HL-60 (cell line): ENCODE results near the gene KLHDC10.

Experiments
- POLR2AphosphoS5 ChIP-seq: IDR thresholded peaks from 2 replicates; pipeline ENCODE4 v1.6.1; 2012; ENCODE audit warnings: low read depth
- SPI1 ChIP-seq: IDR thresholded peaks from 2 replicates; pipeline ENCODE4 v1.6.1; 2012; ENCODE audit warnings: low read depth, mild to moderate bottlenecking, borderline replicate concordance
- TF ChIP-seq, protein P1 (sequence below): IDR thresholded peaks from one replicate; pipeline ENCODE4 v1.5.1; 2011; ENCODE audit warnings: low read length, control low read depth, inconsistent platforms; ENCODE audit not compliant: insufficient read depth
- TF ChIP-seq, protein P2 (sequence below): IDR thresholded peaks from 2 replicates; pipeline ENCODE4 v1.6.1; 2012; ENCODE audit warnings: low read depth; ENCODE audit not compliant: insufficient replicate concordance

DNA sequence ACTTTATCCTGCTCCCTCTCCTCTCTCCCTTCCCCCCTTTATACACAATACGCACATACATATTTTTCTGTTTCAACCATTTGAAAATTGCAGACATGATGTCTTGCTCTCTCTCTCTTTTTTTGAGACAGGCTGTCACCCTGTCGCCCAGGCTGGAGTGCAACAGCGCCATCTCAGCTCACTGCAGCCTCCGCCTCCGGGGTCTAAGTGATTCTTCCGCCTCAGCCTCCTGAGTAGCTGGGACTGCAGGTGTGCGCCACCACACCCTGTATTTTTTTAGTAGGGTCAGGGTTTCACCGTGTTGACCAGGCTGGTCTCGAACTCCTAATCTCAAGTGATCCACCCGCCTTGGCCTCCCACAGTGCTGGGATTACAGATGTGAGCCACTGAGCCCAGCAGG lies 38.5 kb downstream of the KLHDC10 start:
- TF ChIP-seq POLR2AphosphoS5 (no peak), SPI1 (no peak)
- TF ChIP-seq, protein P1, sequence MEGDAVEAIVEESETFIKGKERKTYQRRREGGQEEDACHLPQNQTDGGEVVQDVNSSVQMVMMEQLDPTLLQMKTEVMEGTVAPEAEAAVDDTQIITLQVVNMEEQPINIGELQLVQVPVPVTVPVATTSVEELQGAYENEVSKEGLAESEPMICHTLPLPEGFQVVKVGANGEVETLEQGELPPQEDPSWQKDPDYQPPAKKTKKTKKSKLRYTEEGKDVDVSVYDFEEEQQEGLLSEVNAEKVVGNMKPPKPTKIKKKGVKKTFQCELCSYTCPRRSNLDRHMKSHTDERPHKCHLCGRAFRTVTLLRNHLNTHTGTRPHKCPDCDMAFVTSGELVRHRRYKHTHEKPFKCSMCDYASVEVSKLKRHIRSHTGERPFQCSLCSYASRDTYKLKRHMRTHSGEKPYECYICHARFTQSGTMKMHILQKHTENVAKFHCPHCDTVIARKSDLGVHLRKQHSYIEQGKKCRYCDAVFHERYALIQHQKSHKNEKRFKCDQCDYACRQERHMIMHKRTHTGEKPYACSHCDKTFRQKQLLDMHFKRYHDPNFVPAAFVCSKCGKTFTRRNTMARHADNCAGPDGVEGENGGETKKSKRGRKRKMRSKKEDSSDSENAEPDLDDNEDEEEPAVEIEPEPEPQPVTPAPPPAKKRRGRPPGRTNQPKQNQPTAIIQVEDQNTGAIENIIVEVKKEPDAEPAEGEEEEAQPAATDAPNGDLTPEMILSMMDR: no peak
- TF ChIP-seq, protein P2, sequence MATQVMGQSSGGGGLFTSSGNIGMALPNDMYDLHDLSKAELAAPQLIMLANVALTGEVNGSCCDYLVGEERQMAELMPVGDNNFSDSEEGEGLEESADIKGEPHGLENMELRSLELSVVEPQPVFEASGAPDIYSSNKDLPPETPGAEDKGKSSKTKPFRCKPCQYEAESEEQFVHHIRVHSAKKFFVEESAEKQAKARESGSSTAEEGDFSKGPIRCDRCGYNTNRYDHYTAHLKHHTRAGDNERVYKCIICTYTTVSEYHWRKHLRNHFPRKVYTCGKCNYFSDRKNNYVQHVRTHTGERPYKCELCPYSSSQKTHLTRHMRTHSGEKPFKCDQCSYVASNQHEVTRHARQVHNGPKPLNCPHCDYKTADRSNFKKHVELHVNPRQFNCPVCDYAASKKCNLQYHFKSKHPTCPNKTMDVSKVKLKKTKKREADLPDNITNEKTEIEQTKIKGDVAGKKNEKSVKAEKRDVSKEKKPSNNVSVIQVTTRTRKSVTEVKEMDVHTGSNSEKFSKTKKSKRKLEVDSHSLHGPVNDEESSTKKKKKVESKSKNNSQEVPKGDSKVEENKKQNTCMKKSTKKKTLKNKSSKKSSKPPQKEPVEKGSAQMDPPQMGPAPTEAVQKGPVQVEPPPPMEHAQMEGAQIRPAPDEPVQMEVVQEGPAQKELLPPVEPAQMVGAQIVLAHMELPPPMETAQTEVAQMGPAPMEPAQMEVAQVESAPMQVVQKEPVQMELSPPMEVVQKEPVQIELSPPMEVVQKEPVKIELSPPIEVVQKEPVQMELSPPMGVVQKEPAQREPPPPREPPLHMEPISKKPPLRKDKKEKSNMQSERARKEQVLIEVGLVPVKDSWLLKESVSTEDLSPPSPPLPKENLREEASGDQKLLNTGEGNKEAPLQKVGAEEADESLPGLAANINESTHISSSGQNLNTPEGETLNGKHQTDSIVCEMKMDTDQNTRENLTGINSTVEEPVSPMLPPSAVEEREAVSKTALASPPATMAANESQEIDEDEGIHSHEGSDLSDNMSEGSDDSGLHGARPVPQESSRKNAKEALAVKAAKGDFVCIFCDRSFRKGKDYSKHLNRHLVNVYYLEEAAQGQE: no peak
